Neural progenitor cell (in vitro differentiated cells): ENCODE data around the gene NEDD4L.

ENCODE experiments used
- EZH2 ChIP-seq: fragments of 200-600 bp; sonication (generic); IDR thresholded peaks from 2 replicates; pipeline ENCODE4 v1.6.1; 2017; ENCODE audit warnings: antibody characterized with exemption, mild to moderate bottlenecking, moderate library complexity
- EZH2phosphoT487 ChIP-seq: fragments of 200-600 bp; sonication (generic); IDR thresholded peaks from 2 replicates; pipeline ENCODE4 v1.6.1; 2017; ENCODE audit warnings: antibody characterized with exemption
- TF ChIP-seq, protein P1 (sequence below): fragments of 200-600 bp; sonication (generic); IDR thresholded peaks from 2 replicates; pipeline ENCODE4 v1.5.1; 2017; ENCODE audit warnings: antibody characterized with exemption, mild to moderate bottlenecking

DNA sequence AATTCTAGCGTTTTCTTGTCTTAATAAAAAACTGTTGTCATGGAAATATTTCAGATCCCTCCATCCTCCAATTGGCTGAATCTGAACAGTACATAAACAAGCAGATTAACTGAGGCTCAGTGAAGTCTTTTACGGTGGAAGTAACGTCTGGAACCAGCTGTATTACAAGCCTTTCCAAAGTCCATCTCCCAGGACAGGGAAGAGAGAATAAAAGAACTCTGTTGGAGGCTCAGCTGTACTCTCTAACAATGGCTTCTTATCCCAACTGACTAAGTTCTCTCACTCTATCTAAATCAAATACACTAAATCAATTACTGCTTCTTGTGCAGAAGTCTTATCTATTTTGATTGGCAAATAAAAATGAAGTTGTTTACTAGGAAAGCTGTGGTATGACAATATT lies 19.9 kb upstream of the NEDD4L start:
- TF ChIP-seq EZH2phosphoT487: peak; percentile 42
- TF ChIP-seq, protein P1, sequence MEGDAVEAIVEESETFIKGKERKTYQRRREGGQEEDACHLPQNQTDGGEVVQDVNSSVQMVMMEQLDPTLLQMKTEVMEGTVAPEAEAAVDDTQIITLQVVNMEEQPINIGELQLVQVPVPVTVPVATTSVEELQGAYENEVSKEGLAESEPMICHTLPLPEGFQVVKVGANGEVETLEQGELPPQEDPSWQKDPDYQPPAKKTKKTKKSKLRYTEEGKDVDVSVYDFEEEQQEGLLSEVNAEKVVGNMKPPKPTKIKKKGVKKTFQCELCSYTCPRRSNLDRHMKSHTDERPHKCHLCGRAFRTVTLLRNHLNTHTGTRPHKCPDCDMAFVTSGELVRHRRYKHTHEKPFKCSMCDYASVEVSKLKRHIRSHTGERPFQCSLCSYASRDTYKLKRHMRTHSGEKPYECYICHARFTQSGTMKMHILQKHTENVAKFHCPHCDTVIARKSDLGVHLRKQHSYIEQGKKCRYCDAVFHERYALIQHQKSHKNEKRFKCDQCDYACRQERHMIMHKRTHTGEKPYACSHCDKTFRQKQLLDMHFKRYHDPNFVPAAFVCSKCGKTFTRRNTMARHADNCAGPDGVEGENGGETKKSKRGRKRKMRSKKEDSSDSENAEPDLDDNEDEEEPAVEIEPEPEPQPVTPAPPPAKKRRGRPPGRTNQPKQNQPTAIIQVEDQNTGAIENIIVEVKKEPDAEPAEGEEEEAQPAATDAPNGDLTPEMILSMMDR: no peak
- no peak for TF ChIP-seq EZH2
